Measurements from ENCODE around the gene JARID2.
A peak's percentile ranks its signal among the peaks of the same experiment; 100 is the strongest.

The JARID2 gene

DNA sequence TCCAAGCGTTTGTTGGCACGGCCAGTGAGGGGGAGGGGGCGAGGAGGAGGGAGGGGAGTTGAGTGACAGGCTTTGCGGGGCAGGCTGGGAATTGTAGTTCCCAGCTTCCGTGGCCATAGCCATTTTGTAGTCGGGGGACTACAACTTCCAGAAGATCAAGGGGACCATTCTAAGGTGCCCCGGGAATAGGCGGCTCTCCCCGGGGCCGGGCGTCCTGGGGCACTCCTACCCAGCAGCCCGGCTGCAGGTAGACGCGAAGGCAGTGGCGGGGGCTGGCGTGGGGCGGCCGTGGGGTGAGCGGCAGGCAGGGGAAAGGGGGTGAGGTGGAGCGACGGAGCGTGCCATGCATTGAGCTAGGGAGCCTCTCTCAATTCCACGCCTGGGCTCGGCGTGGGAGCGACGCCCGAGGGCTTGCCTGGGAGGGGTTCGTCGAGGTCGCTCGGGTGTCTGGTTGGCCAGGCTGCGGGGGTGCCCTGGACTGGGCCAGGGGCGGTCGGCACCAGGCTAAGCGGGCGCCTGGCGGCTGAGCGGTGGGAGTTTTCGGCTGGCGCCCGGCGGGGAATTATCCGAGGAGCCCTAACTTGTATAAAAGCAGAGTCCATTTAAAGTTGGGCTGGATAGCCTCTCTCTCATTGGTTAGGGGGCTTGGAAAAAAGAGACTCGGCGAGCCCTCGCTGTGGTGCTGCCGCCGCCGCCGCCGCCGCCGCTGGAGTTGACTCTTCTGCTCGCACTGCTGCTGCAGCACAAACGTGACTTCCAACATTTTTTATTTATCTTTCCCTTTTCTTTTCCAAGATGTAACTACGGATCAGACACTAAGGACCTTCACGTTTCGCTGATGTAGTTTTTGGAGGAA, at the start of gene JARID2:
Gene JARID2 (plus strand): TSS at position 709 of the 856 bp plus-strand sequence. CDS start 471 bp downstream, outside the sequence.
- no peaks in the 10 kb centered on the region for H3K36me3 ChIP-seq (ENCODE audit: insufficient read depth, low read length)
- H3K9ac ChIP-seq (ENCODE audit: low read depth, low read length) = peak within 1 kb of the TSS; percentile 88
- peaks cover 20% of the 10 kb centered on the region; the same call in 1 of the 2 replicates for H3K4me1 ChIP-seq (ENCODE audit: insufficient read depth, low read length)
- H3K9me3 ChIP-seq (ENCODE audit: control insufficient read depth, insufficient read depth, low read length) = no peaks in the 10 kb centered on the region

DNA sequence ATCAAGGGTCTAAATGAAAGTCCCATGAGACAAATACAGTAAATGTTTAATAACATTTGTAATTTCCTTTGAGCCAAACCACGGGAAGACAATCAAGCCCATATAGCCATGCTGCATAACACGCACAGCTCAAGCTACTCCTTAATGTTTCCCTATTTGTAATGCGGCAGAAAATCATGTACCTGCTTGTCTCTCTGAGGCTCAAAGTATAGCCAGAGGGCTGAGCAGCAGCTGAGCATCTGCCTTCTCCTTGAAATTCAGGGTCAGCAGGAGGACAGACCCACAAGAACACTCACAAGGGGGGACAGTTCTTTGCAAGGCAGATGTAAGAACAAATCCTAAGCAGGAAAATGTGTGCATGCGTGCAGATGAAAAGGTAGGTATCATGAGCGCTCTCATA, 45.8 kb upstream of the JARID2 start:
- no peaks in the 10 kb centered on the region for H3K36me3 ChIP-seq (ENCODE audit: insufficient read depth, low read length)
- no peak overlapping the region for H3K9ac ChIP-seq (ENCODE audit: low read depth, low read length)
- peaks cover 10% of the 10 kb centered on the region; the same call in 1 of the 2 replicates for H3K4me1 ChIP-seq (ENCODE audit: insufficient read depth, low read length)
- no peaks in the 10 kb centered on the region for H3K9me3 ChIP-seq (ENCODE audit: control insufficient read depth, insufficient read depth, low read length)

DNA sequence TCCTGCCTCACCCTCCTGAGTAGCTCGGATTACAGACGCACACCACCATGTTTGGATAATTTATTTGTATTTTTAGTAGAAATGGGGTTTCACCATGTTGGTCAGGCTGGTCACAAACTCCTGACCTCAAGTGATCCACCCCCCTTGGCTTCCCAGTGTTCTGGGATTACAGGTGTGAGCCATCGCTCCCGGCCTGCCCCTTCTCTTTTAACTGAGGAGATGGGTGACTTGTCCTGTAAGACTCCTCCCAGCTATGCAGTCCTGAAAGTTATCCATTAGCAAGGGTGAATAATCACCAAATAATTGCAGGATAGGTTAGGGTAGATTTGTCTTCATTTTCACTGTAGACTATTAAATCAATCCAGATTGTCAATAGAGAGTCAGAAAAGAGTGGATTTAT, 40.5 kb upstream of the JARID2 start:
- H3K9ac ChIP-seq (ENCODE audit: low read depth, low read length) = no peak overlapping the region
- H3K9me3 ChIP-seq (ENCODE audit: control insufficient read depth, insufficient read depth, low read length) = no peaks in the 10 kb centered on the region
- peaks cover 29% of the 10 kb centered on the region for H3K4me1 ChIP-seq (ENCODE audit: insufficient read depth, low read length)
- H3K36me3 ChIP-seq (ENCODE audit: insufficient read depth, low read length) = no peaks in the 10 kb centered on the region

DNA sequence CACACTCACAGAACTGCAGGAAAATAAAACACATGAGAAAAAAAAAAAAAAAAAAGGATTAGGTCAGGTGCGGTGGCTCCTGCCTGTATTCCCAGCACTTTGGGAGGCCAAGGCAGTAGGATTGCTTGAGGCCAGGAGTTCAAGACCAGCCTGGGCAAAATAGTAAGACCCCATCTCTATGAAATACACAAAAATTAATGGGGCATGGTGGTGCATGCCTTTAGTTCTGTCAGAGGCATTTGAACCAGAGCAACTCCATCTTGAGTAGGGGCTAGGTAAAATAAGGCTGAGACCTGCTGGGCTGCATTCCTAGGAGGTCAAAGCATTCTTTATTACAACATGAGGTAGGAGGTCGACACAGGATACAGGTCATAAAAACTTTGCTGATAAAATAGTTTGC, 39.0 kb upstream of the JARID2 start:
- H3K36me3 ChIP-seq (ENCODE audit: insufficient read depth, low read length) = no peaks in the 10 kb centered on the region
- H3K9me3 ChIP-seq (ENCODE audit: control insufficient read depth, insufficient read depth, low read length) = no peaks in the 10 kb centered on the region
- peaks cover 29% of the 10 kb centered on the region for H3K4me1 ChIP-seq (ENCODE audit: insufficient read depth, low read length)
- no peak overlapping the region for H3K9ac ChIP-seq (ENCODE audit: low read depth, low read length)

DNA sequence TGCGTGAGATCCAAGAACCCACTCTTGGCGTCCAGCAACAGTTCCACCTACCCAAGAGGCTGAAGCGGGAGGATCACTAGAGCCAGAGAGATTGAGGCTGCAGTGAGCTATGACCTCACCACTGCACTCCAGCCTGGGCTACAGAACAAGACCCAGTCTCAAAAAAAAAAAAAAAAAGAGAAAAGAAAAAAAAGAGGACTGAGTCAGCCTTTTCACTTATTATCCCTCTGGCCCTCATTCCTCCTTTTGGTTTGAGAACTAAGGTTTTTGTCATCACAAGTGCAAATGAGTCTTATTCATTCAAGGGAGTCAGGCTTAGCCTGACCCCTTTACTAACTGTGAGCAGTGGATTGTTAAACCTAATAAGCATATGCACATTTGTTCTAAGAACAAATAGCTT, 37.9 kb upstream of the JARID2 start:
- Histone ChIP-seq H3K9me3 (ENCODE audit: control insufficient read depth, insufficient read depth, low read length) (no peaks in the 10 kb centered on the region), H3K36me3 (ENCODE audit: insufficient read depth, low read length) (no peaks in the 10 kb centered on the region), H3K9ac (ENCODE audit: low read depth, low read length) (no peak overlapping the region), H3K4me1 (ENCODE audit: insufficient read depth, low read length) (peaks cover 29% of the 10 kb centered on the region)

DNA sequence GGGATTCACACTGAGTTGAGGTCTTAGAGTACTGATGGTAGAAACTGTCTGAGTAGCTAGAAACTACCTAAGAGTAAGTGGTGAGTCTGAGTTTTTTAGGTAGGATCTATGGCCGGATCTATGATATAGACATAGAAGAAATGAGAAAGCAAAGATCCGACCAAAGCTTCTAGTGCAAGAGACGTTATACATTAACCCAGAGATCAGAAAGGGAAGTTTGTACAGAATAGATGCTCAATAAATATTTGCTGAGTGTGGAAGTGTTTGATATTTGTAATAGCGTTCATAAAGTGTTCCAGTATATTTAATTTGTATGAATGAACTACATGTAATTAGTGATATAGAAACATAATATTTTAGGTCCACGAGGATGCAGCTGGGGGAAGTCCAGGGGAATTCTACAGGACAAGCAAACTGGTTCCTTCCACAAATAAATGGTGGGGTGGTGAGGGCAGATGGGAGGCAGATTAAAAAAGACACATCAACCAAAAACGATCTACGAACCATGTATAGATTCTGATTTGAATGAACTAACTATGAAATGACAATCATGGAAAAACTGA, 31.9 kb upstream of the JARID2 start:
- H3K9me3 ChIP-seq (ENCODE audit: control insufficient read depth, insufficient read depth, low read length) = no peaks in the 10 kb centered on the region
- no peak overlapping the region for H3K9ac ChIP-seq (ENCODE audit: low read depth, low read length)
- H3K36me3 ChIP-seq (ENCODE audit: insufficient read depth, low read length) = no peaks in the 10 kb centered on the region
- peaks cover 18% of the 10 kb centered on the region for H3K4me1 ChIP-seq (ENCODE audit: insufficient read depth, low read length)

DNA sequence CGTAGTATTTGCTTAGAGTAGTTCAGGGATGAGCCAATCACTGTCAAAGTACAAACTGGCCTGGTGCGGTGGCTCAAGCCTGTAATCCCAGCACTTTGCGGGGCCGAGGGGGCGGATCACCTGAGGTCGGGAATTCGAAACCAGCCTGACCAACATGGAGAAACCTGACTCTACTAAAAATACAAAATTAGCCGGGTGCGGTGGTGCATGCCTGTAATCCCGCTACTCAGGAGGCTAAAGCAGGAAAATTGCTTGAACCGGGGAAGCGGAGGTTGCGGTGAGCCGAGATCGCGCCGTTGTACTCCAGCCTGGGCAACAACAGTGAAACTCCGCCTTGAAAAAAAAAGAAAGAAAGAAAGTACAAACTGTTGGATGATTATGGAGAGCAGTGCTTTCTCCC, 27.5 kb upstream of the JARID2 start:
- H3K4me1 ChIP-seq (ENCODE audit: insufficient read depth, low read length) = peaks cover 12% of the 10 kb centered on the region; the same call in 1 of the 2 replicates
- no peak overlapping the region for H3K9ac ChIP-seq (ENCODE audit: low read depth, low read length)
- H3K36me3 ChIP-seq (ENCODE audit: insufficient read depth, low read length) = no peaks in the 10 kb centered on the region
- no peaks in the 10 kb centered on the region for H3K9me3 ChIP-seq (ENCODE audit: control insufficient read depth, insufficient read depth, low read length)

DNA sequence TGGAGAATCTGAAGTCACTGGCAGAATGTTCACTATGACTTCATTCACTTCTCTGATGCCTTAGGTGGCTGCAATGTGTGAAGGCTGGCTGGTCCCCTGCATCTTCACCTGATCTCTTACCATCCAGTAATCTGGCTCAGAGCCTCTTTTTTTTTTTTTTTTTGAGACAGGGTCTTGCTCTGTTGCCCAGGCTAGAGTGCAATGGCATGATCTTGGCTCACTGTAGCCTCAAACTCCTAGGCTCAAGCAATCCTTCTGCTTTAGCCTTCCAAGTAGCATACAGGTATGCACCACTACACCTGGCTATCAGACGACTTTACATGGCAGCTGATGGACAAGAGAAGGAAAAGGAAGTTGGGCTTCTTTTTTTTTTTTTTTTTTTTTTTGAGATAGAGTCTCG, 25.8 kb upstream of the JARID2 start:
- Histone ChIP-seq H3K9ac (ENCODE audit: low read depth, low read length) (no peak overlapping the region), H3K36me3 (ENCODE audit: insufficient read depth, low read length) (no peaks in the 10 kb centered on the region), H3K4me1 (ENCODE audit: insufficient read depth, low read length) (peaks cover 12% of the 10 kb centered on the region; the same call in 1 of the 2 replicates), H3K9me3 (ENCODE audit: control insufficient read depth, insufficient read depth, low read length) (no peaks in the 10 kb centered on the region)

DNA sequence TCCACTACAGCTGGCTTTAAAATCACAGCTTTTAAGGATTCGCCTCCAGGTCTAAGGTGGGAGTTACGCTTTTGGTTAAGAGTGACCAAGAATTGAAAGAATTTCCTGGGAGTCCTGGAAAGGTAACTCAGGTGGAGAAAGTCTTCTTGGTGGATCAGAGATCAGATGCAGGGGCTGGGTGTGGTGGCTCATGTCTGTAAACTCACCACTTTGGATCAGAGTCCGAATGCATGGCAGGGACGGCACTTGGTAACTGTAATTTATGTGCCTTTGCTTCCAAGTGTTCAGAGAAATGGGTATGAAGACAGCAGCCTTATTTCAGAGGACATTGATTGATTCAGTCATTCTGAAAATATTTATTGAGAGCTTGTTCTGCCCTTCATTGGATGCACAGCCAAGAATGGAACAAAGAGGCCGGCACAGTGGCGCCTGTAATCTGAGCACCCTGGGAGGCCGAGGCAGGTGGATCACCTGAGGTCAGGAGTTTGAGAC, 18.0 kb upstream of the JARID2 start:
- no peak overlapping the region for H3K9ac ChIP-seq (ENCODE audit: low read depth, low read length)
- no peaks in the 10 kb centered on the region for H3K9me3 ChIP-seq (ENCODE audit: control insufficient read depth, insufficient read depth, low read length)
- no peaks in the 10 kb centered on the region for H3K4me1 ChIP-seq (ENCODE audit: insufficient read depth, low read length)
- H3K36me3 ChIP-seq (ENCODE audit: insufficient read depth, low read length) = no peaks in the 10 kb centered on the region

DNA sequence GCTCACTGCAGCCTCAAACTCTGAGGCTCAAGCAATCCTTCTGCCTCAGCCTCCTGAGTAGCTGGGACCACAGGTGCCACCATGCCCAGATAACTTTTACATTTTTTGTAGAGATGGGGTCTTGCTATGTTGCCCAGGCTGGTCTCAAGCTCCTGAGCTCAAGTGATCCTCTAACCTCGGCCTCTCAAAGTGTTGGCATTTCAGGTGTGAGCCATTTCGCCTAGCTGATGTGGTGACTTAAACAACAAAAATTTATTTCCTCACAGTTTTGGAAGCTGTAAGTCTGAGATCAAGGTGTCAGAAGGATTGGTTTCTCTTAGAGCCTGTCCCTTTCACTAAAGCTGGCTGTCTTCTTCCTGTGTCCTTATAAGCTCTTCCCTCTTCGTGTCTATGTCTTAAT, 15.0 kb upstream of the JARID2 start:
- Histone ChIP-seq H3K36me3 (ENCODE audit: insufficient read depth, low read length) (no peaks in the 10 kb centered on the region), H3K9me3 (ENCODE audit: control insufficient read depth, insufficient read depth, low read length) (no peaks in the 10 kb centered on the region), H3K9ac (ENCODE audit: low read depth, low read length) (no peak overlapping the region), H3K4me1 (ENCODE audit: insufficient read depth, low read length) (no peaks in the 10 kb centered on the region)

DNA sequence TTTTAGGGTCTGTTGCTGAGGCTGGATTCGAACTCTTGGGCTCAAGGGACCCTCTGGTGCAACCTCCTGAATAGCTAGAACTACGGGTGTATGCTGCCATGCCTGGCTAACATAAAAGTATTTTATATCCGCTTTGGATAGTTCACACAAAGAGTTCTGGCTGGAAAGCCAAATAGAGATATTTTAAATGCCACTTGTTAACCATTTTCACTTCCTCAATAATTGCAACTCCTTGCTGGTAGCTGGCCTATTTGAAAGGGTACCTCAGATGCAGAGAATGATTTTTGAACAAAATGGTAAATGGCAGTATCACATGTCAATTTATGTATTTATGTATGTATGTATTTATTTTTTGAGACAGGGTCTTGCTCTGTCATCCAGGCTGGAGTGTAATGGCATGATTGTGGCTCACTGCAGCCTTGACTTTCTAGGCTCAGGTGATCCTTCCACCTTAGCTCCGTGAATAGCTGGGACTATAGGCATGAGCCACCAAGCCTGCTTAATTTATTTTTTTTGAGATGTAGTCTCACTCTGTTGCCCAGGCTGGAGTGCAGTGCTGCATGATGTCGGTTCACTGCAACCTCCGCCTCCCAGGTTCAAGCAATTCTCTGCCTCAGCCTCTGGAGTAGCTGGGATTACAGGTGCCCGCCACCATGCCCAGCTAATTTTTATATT, 12.9 kb upstream of the JARID2 start:
- no peaks in the 10 kb centered on the region for H3K36me3 ChIP-seq (ENCODE audit: insufficient read depth, low read length)
- H3K9ac ChIP-seq (ENCODE audit: low read depth, low read length) = no peak overlapping the region
- no peaks in the 10 kb centered on the region for H3K4me1 ChIP-seq (ENCODE audit: insufficient read depth, low read length)
- no peaks in the 10 kb centered on the region for H3K9me3 ChIP-seq (ENCODE audit: control insufficient read depth, insufficient read depth, low read length)

DNA sequence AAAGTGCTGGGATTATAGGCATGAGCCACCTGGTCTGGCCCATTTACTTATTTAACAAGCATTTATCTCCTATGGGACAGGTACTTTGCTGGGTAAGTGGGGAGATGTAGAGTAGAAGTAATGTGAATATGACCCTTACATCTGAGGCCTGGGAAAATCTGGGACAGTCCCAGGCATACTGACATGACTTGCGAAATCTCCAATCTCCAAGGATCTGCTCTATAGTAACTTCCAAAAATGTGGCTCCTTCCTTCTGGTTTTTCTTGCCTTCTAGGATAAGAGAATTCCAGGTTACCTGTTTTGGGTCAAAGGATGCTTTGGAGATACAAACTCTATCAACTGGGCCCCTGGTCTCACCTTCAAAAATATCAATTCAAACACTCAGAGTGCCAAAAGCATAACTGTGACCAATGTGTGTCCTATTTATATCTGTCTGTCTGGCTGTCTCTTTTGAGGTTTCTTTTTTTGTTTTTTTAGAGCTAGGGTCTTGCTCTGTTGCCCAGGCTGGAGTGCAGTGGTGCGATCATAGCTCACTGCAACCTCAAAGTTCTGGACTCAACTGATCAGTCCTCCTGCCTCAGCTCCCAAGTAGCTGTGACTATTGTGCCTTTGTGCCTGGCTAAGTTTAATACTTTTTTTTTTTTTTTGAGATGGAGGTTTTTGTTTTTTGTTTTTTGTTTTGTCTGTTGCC, 11.7 kb upstream of the JARID2 start:
- Histone ChIP-seq H3K9ac (ENCODE audit: low read depth, low read length) (no peak overlapping the region), H3K9me3 (ENCODE audit: control insufficient read depth, insufficient read depth, low read length) (no peaks in the 10 kb centered on the region), H3K36me3 (ENCODE audit: insufficient read depth, low read length) (no peaks in the 10 kb centered on the region), H3K4me1 (ENCODE audit: insufficient read depth, low read length) (peaks cover under 1% of the 10 kb centered on the region; the same call in 1 of the 2 replicates)

DNA sequence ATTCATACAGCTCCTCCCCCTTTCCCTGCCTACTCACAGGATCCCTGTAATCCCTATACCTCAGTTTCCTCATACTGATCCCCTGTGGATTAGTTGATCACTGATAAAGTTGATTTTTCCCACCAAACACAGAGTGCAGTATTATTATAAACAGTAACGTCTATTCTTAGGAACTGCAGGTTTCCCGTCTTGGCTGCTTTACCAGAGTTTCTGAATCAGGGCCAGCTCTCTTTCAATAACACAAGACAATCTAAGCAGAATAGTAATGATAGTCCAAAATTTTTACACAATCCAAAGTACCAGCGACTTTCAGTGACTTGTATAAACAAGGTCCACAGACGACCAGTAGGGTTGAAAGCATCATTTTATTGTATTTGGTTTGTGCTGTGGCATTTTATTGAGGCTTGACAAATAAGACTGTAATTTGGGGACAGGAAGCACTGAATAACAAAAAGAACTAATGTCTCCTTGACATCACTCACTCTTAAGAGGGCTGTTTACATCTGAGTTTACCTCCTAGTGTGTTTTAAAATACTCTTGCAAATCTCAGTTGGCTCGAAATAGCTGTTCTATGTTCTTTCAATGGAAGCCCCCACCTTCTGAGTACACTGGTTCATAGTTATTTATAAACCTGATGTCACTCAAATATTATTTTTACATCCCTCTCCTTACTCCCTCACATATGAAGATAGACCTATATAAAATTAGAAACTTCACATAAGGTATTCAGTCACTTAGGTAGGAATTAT, 6.1 kb upstream of the JARID2 start:
- Histone ChIP-seq H3K36me3 (ENCODE audit: insufficient read depth, low read length) (no peaks in the 10 kb centered on the region), H3K4me1 (ENCODE audit: insufficient read depth, low read length) (peaks cover 29% of the 10 kb centered on the region), H3K9me3 (ENCODE audit: control insufficient read depth, insufficient read depth, low read length) (no peaks in the 10 kb centered on the region), H3K9ac (ENCODE audit: low read depth, low read length) (no peak overlapping the region; the same call in 1 of the 2 replicates)

Measured in ES-I3 (cell line).